ENCODE data around the gene HNRNPD.

DNA sequence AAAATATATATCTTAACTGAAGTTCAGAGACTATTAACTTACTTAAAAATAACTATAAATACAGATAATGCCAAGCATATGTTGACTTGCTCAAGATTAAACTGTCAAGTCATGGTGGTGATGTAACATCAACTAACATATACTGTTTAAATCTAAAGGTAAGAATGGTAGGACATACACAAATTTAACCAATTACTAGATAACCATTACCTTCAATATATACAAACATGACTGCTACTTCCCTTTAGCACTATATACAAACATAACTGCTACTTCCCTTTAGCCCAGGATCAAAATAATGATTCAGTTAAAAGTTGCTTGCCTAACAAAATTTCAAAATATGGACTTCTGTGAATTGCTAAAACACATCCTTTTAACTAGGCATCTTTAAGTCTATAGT is 14.9 kb downstream of the HNRNPD start:
- TF ChIP-seq, protein P1, sequence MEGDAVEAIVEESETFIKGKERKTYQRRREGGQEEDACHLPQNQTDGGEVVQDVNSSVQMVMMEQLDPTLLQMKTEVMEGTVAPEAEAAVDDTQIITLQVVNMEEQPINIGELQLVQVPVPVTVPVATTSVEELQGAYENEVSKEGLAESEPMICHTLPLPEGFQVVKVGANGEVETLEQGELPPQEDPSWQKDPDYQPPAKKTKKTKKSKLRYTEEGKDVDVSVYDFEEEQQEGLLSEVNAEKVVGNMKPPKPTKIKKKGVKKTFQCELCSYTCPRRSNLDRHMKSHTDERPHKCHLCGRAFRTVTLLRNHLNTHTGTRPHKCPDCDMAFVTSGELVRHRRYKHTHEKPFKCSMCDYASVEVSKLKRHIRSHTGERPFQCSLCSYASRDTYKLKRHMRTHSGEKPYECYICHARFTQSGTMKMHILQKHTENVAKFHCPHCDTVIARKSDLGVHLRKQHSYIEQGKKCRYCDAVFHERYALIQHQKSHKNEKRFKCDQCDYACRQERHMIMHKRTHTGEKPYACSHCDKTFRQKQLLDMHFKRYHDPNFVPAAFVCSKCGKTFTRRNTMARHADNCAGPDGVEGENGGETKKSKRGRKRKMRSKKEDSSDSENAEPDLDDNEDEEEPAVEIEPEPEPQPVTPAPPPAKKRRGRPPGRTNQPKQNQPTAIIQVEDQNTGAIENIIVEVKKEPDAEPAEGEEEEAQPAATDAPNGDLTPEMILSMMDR (IDR thresholded peaks at IDR 0.05) = no peak
- TF ChIP-seq JUNB (IDR thresholded peaks at IDR 0.05) (no peak), MYC (IDR thresholded peaks at IDR 0.05; ENCODE audit: borderline replicate concordance, low read length) (no peak), RFX5 (IDR thresholded peaks at IDR 0.05) (no peak)
- TF ChIP-seq, protein P2, sequence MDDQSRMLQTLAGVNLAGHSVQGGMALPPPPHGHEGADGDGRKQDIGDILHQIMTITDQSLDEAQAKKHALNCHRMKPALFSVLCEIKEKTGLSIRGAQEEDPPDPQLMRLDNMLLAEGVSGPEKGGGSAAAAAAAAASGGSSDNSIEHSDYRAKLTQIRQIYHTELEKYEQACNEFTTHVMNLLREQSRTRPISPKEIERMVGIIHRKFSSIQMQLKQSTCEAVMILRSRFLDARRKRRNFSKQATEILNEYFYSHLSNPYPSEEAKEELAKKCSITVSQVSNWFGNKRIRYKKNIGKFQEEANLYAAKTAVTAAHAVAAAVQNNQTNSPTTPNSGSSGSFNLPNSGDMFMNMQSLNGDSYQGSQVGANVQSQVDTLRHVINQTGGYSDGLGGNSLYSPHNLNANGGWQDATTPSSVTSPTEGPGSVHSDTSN (IDR thresholded peaks at IDR 0.05) = no peak

Data from A549 (cell line).